ENCODE measurements around the gene AGRN. TPM values are rescaled to one million over a fixed set of nuclear protein-coding genes. Genes with fewer than 3 reads are reported as not detected.

The AGRN gene
- total and polyA plus RNA-seq, 2 of the 4 experiments (the other 2 are of a cell fraction) = 8.1 to 115 TPM

- Histone ChIP-seq H4K8ac (ENCODE audit: low read depth in 2 of 2, low read length in 2 of 2) (no peak overlapping the region), H3K4me2 (ENCODE audit: low read depth, low read length) (no peak overlapping the region), H3K9me1 (ENCODE audit: insufficient read depth, low read length) (0 out of 2 replicates have a peak, but pooled peaks cover 4% of the 10 kb centered on the region), H3K14ac (replicated peaks; ENCODE audit: low read depth, low read length) (no peak overlapping the region), H2AFZ (replicated peaks; ENCODE audit: low read length, poor library complexity) (peak overlapping the region; percentile 65), H4K91ac (ENCODE audit: insufficient read depth, low read depth, low read length) (no peak overlapping the region), H2BK15ac (ENCODE audit: low read depth, low read length) (no peak overlapping the region), H3K9me3 (ENCODE audit: control insufficient read depth, insufficient read depth, low read length) (no peaks in the 10 kb centered on the region), H2BK120ac (ENCODE audit: low read depth, low read length) (no peak overlapping the region), H3K27ac (ENCODE audit: insufficient read depth, low read length) (no peak overlapping the region; the same call in 1 of the 2 replicates), H3K4ac (ENCODE audit: low read depth, low read length) (no peak overlapping the region), H2AK5ac (ENCODE audit: low read depth, low read length) (peak overlapping the region; percentile 35), H2AK9ac (replicated peaks; ENCODE audit: low read depth, low read length, poor library complexity) (peak overlapping the region; percentile 42), H3K18ac (ENCODE audit: low read depth, low read length) (no peak overlapping the region), H3K27me3 (ENCODE audit: control insufficient read depth, insufficient read depth, low read length) (peaks cover 4% of the 10 kb centered on the region; the same call in 1 of the 2 replicates), H3K79me1 (ENCODE audit: low read depth in 1 of 2, low read length in 2 of 2) (0 out of 4 replicates have a peak, but pooled peaks cover 0 to 4% of the 10 kb centered on the region in 2 experiments), H3K4me3 (ENCODE audit: insufficient read depth, low read depth, low read length) (no peak overlapping the region), H4K5ac (ENCODE audit: low read depth, low read length) (no peak overlapping the region), H2BK20ac (ENCODE audit: low read depth, low read length) (no peak overlapping the region), H3K56ac (ENCODE audit: extremely low read depth, insufficient read depth, low read length) (no peak overlapping the region), H3K36me3 (ENCODE audit: control insufficient read depth, insufficient read depth, low read length) (no peaks in the 10 kb centered on the region), H4K20me1 (ENCODE audit: insufficient read depth, low read length) (no peaks in the 10 kb centered on the region), H3K4me1 (ENCODE audit: control insufficient read depth, insufficient read depth, low read length) (peaks cover 13% of the 10 kb centered on the region), H3K23ac (ENCODE audit: low read depth, low read length) (no peak overlapping the region), H3K9ac (ENCODE audit: low read depth, low read length) (no peak overlapping the region), H2BK5ac (ENCODE audit: low read depth, low read length, poor library complexity, severe bottlenecking) (no peak overlapping the region)
- no TSS peak for BruUV-seq (replicated peaks)
- in situ Hi-C loops (cut with MboI; ENCODE audit: low sequenced_read_pairs) = no loop called here
- no peak for DNase-seq
- intact Hi-C loops (cut with micrococcal nuclease) = no loop called here
- POLR2A ChIA-PET (ENCODE audit: unreplicated experiment) = no interaction called here
- CTCF ChIA-PET = interaction anchor here (2.3 kb wide), 1 partner anchor 77 kb away, joined by 9 read pairs; no protein-coding TSS in a partner anchor
- no peak for TF ChIP-seq MXI1 (IDR thresholded peaks at IDR 0.05; ENCODE audit: borderline replicate concordance, low read depth, low read length)
- no peak for TF ChIP-seq RAD21 (IDR thresholded peaks at IDR 0.05; ENCODE audit: low read length)
- TF ChIP-seq RFX5 (IDR thresholded peaks at IDR 0.05; ENCODE audit: low read depth, low read length) = no peak
- no peak for TF ChIP-seq POLR2A (IDR thresholded peaks at IDR 0.05; ENCODE audit: low read depth, low read length)
- TF ChIP-seq BHLHE40 (IDR thresholded peaks at IDR 0.05; ENCODE audit: low read depth, low read length) = no peak
- no peak for TF ChIP-seq SMC3 (IDR thresholded peaks at IDR 0.05; ENCODE audit: low read depth, low read length)
- no peak for TF ChIP-seq CHD1 (IDR thresholded peaks at IDR 0.05; ENCODE audit: low read depth, low read length)
- TF ChIP-seq MAFK (IDR thresholded peaks at IDR 0.05; ENCODE audit: low read depth, low read length) = no peak
- no peak for TF ChIP-seq NFE2L2 (IDR thresholded peaks at IDR 0.05; ENCODE audit: low read depth, low read length)
- no peak for TF ChIP-seq MAZ (IDR thresholded peaks at IDR 0.05; ENCODE audit: borderline replicate concordance, low read depth, low read length)
- TF ChIP-seq USF2 (IDR thresholded peaks at IDR 0.05; ENCODE audit: low read depth, low read length) = no peak
- no peak for TF ChIP-seq CTCF (conservative IDR thresholded peaks at IDR 0.05; ENCODE audit: low read depth, low read length)
- no peak for TF ChIP-seq RCOR1 (IDR thresholded peaks at IDR 0.05; ENCODE audit: insufficient replicate concordance, low read length)
- no peak for TF ChIP-seq FOS (IDR thresholded peaks at IDR 0.05; ENCODE audit: low read depth, low read length)
- TF ChIP-seq ELK1 (IDR thresholded peaks at IDR 0.05; ENCODE audit: borderline replicate concordance, low read depth, low read length) = no peak
- dilution Hi-C loops (cut with HindIII; ENCODE audit: low sequenced_read_pairs, unreplicated experiment) = no loop called here
- 56% methylated on average over 5 of the region's 18 CpGs; no CpG with 5 or more reads in 1 of the 2 experiments for WGBS, 2 experiments (ENCODE audit: extremely low coverage in 2 of 2, insufficient read length in 1 of 2)
- ATAC-seq (ENCODE audit: low read depth) = no peak
These were observed 41.9 kb downstream of the AGRN start for GRCh38 chr1:1061682-1062345.

Measured in IMR-90 (cell line).